Posterior vena cava (tissue), 2 donors: Measurements from ENCODE around the gene OR51E1. TPM values are rescaled to one million over a fixed set of nuclear protein-coding genes. Genes with fewer than 3 reads are reported as not detected.

Source experiments
- DNase-seq: peaks from one replicate; pipeline ENCODE4 v3.0.0-alpha.2; 2020; ENCODE audit warnings: low spot score
- intact Hi-C, 2 donors: fragments of 100-400 bp; cut with DNase I; formaldehyde crosslinking; loops; one replicate each; pipeline versions ENCODE4 v1.14.1 to v1.14.2; 2022 to 2023
- total RNA-seq, 2 donors: library from RNA; stranded (reverse); fragmentation: NEBNext Ultra II Directional; extraction: Animal tissue kit (Norgen Biotek cat#: 25700); gene quantifications; one replicate each; pipeline ENCODE4 v1.2.1, GENCODE V29; 2021
- donor health status: DM: yes; HTN: yes; CAD: no.
- donor health status: DM: yes; HTN: yes; CAD: no.

OR51E1 gene
- total RNA-seq, 2 donors from 2014 or later = 0.67 to 1.0 TPM

DNA sequence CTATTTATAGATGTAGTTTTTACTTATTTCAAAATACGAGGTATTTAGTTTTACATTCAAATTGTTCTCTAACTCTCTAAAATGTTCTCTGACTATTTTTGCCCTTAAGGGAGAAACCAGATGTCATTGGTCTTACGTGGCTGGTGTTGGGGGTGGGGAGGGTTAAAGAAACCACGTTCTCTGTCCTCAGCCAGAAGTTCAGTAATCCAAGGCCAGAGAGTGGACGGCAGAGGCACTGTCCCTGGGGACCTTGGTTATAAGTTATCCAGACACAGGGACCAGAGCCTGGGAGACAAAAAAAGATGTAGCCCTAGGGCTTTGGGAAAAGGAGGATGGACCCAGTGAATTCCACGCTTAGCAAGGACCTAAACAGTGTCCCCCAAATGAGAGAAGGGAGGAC lies 706 bp upstream of the OR51E1 start:
- intact Hi-C loops = no loop called here
- no peak for DNase-seq

DNA sequence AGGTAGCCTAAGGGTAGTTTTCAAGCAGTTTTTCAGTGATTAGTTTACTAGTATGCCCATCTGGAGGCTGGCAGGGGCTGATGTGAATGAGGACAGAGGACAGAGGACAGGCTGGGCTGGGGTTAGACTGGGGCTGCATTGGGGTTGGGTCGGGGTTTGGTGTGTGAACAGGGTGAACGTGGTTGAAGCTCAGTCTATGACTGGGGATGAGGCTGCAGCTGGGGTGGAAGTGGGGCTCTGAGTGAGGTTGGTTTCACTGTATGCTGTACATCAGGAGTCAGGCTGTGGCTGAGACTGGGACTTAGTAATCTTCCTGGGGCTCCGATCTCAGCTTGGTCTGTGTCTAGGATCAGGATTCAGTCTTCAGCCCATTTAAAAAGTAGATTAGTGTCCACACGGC lies 451 bp downstream of the OR51E1 start:
- intact Hi-C loops = no loop called here
- no peak for DNase-seq

DNA sequence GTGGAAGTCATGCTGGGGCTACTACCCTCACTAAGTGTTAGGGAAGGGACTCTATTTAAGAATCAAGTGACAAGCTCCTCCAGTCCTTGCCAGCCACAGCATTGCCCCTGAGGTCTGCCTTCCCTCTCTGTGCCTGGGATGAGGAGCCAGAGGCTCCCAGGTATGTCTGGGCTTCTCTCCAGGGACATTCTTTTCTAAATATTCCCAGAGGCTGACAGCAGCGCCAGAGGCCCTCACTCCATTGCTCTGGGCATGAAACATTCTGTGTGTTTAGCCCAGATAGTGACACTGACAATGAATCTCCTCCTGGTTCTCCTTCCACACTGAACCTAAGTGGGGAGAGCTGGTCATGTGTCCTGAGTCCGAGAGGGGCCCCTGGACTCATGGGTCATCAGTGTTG lies 2.2 kb downstream of the OR51E1 start:
- DNase-seq = no peak
- intact Hi-C loops = no loop called here

DNA sequence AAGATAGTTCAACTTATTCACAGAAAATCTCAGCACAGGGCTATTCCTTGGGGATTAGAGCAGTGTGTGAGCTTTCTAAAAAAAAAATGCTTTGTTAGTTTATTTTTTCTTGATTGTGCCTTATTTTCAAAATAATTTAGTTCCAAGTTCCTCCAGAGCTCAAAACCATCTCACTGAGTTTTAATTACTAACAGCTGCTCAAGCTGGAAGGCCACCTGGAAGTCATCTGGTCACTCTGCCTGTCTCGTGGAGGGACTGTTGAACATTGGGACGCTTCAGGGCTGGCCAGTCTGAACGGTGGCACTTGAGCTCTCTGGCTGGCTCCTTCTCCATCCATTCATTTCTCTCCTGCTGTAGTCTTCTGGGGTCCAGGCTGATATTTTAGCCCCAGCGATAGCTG lies 4.0 kb downstream of the OR51E1 start:
- DNase-seq = no peak
- intact Hi-C loops = no loop called here

DNA sequence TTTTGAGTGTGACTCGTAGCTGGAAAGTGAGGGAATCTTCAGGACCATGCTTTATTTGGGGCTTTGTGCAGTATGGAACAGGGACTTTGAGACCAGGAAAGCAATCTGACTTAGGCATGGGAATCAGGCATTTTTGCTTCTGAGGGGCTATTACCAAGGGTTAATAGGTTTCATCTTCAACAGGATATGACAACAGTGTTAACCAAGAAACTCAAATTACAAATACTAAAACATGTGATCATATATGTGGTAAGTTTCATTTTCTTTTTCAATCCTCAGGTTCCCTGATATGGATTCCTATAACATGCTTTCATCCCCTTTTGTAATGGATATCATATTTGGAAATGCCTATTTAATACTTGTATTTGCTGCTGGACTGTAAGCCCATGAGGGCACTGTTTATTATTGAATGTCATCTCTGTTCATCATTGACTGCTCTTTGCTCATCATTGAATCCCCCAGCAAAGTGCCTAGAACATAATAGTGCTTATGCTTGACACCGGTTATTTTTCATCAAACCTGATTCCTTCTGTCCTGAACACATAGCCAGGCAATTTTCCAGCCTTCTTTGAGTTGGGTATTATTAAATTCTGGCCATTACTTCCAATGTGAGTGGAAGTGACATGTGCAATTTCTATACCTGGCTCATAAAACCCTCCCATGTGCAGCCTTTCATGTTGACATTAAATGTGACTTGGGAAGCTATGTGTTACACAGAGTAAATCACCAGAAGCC lies 11.0 kb downstream of the OR51E1 start:
- intact Hi-C loops = no loop called here
- no peak for DNase-seq

DNA sequence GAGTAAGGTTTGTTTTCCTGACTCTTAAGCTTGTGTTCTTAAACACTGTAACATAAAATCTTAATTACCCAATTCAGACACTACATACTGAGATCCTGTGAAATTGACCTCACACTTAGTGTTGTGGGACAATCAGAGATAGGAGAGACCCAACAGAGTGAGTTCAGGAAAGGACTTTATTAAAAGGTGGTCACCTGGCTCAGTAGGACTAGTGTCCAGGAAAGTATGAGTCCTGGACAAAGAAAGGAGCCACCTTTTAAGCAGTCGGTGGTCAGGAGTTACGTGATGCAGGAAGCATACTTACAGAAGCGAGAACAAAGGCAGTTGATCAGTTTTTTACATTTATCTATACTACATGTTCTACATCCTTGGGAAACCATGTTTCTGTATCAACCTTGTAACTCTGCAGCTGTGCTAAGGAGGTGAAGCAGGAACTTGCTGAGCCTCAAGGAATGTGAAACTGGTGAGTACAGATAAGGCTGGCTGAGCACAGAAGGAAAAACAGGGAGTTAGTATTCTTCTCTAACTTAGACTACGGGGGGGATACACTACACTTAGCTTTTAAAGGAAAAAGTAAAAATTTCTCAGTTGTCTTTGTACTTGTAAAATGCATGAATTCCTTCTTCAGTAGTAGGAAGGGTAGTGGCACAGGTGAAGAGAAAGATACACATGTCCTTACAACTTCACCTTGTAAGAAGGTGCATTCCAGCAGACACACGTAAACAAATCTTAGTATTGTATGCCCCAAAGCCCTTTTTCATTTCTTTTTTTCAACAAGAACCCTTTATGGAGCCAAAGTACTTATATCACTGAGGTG lies 15.1 kb downstream of the OR51E1 start:
- intact Hi-C loops = no loop called here
- no peak for DNase-seq

DNA sequence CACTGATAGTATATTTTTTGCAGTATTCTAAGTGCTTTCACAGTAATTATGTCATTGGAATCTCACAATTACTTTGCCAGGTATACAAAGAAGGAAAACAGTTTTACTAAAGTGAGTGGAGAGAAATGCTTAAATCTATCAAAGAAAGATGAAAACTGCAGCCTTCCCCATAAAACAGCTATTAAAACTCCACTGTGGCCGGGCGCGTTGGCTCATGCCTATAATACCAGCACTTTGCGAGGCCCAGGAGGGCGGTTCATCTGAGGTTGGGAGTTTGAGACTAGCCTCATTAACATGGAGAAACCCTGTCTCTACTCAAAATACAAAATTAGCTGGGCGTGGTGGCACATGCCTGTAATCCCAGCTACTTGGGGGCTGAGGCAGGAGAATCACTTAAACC lies 19.1 kb downstream of the OR51E1 start:
- intact Hi-C loops = no loop called here

DNA sequence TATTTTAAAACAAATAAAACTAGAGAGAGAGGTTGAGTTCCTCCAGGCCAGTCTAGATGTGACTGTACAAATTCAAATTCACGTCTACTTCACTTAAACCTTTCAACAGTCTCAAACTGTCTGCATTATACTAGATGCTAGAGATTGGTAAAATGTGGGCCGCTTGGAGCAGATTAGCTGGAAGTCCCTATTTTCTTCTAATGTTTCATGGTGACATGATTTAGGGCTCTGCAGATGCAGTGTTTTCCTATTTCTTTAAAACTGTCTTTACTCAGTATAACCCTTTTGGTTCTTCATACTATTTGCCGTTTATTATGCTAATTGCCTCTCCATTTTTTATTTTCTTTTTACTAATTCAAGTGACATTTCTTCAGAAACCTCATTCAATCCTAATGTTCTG lies 20.4 kb downstream of the OR51E1 start:
- intact Hi-C loops = no loop called here
- no peak for DNase-seq

More for the DNA sequence above, 19.1 kb downstream of the OR51E1 start:
- no peak for DNase-seq

DNA sequence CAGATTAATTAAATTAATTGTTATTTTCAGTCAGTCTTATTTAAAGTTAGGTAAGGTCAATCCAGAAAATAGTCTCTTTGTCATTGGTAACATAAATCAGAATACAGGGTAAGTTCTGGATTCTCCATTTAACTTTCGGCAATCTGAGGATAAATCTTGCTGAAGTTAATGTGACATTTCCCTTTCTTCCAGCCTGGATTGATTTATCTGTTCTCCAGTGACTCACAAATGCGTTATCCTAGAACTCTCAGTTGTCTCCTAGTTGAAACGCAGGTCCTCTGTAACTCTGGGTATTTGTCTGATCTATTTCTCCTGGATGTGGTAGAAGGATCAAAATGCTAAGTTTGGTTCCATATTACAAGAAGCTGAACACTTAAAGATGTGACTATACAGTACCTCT lies 21.0 kb downstream of the OR51E1 start:
- DNase-seq = no peak
- intact Hi-C loops = no loop called here

DNA sequence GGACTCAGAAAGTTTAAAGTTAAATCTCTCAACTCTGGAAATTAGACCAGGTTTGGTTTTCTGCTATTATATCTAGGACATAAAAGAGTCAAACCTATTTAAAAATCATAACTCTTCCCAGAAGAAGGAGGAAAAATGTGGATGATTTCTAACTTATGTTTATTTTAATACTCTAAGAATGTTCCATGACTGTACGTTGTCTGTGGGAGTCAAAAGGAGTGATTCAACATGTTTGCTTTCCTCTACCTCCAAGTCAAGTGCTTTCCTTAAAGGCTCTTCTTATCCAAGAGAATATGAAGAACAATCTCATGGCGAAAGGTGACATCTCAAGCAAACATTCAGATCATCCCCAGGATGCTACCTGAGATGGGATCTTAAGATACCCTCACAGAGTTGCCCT lies 21.6 kb downstream of the OR51E1 start:
- no peak for DNase-seq
- intact Hi-C loops = no loop called here

DNA sequence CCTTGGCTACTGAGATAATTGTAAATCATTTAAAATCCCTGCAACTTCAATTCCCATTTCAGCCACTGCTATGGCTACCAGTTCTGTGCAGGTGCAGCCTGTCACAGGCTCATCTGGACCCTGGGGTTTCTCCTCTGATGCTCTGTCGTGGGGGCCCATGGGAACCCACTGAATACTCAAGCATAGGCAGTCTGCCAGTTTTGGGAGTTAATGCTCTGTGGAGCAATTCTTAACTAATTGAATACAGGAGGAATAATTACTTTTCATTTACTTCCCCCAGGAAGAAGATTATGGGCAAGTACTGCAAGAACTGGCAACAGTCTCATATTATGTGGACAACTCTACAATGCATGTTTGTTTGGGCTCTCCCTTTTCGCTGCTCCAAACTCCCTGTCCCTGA lies 28.0 kb downstream of the OR51E1 start:
- intact Hi-C loops = no loop called here
- DNase-seq = no peak

DNA sequence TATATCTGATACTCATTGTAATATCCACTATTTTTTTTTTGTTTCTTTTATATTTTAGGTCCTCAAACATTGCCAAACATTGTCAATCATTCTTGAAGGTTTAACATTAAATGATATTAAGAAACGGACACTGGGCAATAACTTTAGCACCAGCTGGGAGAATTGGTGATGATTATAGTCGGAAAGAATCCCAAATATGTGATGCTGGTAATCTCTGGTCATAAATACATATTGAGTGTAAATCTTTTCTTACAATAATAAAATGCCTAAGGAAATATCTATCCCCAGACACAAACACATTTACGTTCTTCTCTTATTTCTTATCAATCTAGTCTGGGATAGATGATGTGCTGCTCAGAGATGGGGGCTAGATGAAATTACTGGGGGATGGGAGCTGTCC lies 28.7 kb downstream of the OR51E1 start:
- DNase-seq = no peak
- intact Hi-C loops = no loop called here

DNA sequence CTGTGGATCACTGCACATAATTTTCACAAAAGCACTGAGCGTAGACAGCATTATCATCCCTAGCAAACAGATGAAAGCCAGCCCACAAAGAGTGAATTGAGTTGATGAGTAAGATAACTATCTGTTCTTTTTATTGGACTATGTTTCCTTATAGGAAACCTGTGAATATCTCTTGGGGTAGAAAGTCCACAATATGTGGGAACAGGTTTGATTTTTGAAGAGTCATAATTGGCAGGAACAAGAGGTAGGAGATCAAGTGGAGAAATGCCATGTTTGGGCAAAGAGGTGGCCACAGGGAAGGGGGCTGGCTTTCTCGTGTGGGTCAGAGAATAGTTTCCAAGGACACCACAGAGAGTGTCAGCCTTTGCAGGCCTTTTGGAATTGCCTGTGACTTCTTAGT lies 30.0 kb downstream of the OR51E1 start:
- intact Hi-C loops = no loop called here
- no peak for DNase-seq

DNA sequence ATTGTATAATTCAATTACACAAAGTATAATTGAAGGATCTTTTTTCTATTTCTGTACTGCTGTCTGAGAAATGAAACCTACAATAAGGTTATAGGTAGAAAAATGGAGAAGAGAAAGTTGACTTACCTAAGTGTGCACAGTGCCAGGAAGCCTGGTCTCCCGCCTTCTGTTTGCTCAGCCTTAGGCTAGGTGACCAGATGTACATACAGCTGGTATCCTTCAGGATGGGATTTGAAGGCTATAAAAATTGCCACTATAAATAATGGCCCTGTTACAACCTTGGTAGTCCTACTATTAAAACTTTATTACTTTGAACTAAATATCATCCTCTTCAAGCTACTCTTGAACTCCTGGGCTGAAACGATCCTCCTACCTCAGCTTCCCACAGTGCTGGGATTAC lies 34.2 kb downstream of the OR51E1 start:
- DNase-seq = no peak
- intact Hi-C loops = no loop called here

DNA sequence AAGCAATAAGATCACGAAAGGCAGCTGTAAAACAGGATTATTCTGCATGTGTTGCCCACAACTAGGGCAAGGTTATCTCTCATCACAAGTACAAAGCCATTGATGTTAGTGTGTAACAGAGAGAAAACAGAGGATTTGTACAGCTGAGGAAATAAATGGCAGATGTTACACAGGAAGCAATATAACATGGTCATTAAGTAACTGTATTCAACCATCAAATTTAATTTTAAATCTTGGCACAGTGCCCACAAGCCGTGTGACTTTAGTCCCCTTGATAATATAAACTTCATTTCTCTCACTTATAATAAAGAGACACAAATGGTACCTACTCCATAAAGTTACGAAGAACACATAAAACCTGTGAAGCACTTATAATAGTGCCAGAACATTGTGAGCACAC lies 36.6 kb downstream of the OR51E1 start:
- intact Hi-C loops = no loop called here
- no peak for DNase-seq

DNA sequence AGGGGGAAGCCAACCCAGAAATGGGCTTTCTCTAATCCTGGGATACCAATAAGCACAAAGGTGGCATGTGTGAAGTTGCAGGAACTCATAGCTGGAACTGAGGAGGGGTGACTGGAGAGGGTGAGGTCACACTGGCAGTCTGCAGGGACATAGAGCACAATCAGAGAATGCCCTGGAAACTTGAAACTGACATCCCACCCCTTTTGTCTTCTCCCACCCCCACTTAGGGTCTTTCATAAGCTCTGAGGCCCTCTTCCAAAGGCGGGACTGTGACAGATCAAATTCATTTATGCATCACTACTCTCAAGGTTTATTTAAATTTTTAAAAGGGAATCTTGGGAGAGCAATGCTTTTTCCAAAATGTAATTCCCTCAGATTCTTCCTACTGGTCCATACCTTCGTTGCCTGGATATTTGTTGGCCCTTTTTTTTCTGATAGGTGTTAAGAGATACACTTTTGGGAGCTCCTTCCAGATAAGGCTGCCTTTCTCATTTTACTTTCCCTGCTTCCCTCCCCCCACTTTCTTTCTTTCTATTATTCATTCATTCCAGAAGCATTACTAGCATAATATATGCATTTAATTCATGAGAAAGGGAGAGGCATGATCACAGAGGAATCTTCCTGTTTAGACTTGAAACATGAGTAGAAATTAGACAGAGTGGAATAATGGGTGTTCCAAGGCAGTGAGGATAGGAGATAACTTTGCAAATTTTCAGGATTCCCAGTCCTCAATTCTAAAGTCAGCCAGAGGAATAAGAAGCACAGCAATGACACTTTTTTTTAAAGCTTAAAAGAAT lies 39.0 kb downstream of the OR51E1 start:
- intact Hi-C loops = no loop called here
- no peak for DNase-seq

DNA sequence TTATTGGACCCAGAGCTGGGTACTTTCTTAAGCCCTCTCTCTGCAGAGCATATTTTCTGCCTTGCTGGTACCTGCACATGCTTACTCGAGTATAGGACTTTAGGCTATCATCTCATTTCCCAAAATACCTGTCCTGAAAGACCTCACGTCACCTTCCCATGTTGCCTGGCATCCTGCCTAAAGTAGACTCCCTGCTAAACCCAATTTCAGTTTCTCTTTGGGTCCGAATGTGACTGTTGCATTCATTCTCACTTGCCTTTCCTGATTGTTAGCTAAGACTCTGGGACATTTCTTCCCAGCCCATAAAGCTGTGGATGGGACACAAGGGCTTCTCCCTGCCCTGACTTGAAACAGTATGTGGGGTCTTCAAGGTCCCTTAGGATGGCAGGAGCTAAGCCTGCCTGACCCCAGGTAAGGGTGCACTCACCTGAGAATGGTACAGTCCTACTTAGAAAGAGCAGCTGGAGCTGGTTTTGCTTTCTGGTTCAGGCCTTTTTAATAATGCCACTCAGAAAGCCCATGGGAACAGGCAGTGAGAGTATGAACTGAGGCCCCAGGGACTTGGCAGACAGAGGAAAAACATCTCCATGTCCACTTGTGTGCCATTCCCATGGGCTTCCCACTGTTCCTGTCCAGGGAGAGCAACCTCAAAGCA lies 41.0 kb downstream of the OR51E1 start:
- intact Hi-C loops = no loop called here
- DNase-seq = no peak

DNA sequence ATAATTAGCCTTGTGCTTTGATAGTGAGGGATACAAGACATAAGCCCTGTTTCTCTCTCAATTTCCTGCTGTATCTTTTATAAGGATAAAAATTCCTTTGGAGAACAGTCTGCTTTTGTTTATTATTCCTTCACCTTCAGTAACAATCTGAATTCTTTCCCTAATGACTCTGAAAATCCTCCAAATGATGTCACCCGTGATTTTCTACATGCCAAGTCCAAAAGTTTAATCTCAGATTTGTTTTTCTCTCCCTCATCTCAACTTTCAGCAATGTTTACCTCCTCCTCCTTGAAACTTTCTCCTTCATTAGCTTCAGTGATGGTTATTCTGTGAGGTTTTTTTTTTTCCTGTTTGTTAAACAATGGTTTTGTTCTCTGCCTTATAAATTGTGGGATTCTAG lies 51.7 kb downstream of the OR51E1 start:
- intact Hi-C loops = no loop called here
- no peak for DNase-seq

DNA sequence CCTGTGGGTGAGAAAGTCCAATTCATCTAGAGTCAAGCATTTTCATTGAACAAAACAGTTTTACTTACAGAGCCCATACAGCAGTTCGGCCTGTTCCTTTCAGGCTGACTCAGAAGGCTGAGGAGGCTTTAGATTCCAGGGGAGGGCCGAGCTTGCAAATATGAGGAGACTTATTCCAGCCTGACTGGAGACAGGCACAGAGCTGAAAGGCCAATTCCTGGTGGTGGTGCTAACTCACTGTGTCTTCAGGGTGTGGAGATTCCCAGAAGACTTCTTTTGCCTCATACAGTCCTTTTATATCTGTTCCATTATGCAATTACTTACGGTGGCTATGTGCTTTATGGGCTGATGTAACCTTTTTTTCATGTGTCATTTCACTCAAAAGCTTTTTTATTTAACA lies 53.8 kb downstream of the OR51E1 start, which contains the start of gene OR51E2:
TSS of gene OR51E2 (minus strand) at position 269 of the 400 bp plus-strand sequence. CDS start 15,142 bp downstream, outside the sequence.
- intact Hi-C loops = no loop called here
- no peak for DNase-seq
